Left ventricle myocardium superior (tissue), 1 donor: ENCODE measurements around the gene RFXANK. TPM values are rescaled to one million over a fixed set of nuclear protein-coding genes. Genes with fewer than 3 reads are reported as not detected.
"Not testable (repeated sequence)": the region's sequence is repeated elsewhere in the genome, so short reads cannot be mapped to it uniquely, and the experiment has no call there.

Experiments
- ATAC-seq: fragments of 200-7000 bp; cut with Tn5 transposase; one replicate; pipeline ENCODE4 v1.9.1; 2020; ENCODE audit warnings: mild to moderate bottlenecking, moderate library complexity
- DNase-seq: peaks from one replicate; pipeline ENCODE4 v3.0.0-alpha.2; 2020
- intact Hi-C: fragments of 100-400 bp; cut with micrococcal nuclease; formaldehyde crosslinking; loops from one replicate; pipeline ENCODE4 v1.11.0; 2022
- total RNA-seq: library from RNA; stranded (reverse); fragmentation: NEBNext Ultra II Directional; extraction: Animal tissue kit (Norgen Biotek cat#: 25700); gene quantifications from one replicate; pipeline ENCODE4 v1.2.1, GENCODE V29; 2021
- donor health status: DM: no; HTN: yes; CAD: no; lungs with severe emphysema.

Gene RFXANK
- total RNA-seq, 1 donor from 2014 or later = 38.4 TPM

- ATAC-seq (peak; percentile 95), DNase-seq (peak; percentile 95)
- intact Hi-C loops = no loop called here
These were observed 11.2 kb downstream of the RFXANK start, which contains the start of gene NR2C2AP for GRCh38 chr19:19203012-19203856. Gene NR2C2AP (minus strand): TSS chr19:19203414. CDS start chr19:19203060, 354 bp downstream.

GRCh38 chr19:19204181-19204580 lies 12.1 kb downstream of the RFXANK start:
- intact Hi-C loops = no loop called here
- ATAC-seq (no peak), DNase-seq (no peak)

GRCh38 chr19:19205416-19206410 lies 13.7 kb downstream of the RFXANK start:
- ATAC-seq (no peak), DNase-seq (no peak)
- intact Hi-C loops = no loop called here

- intact Hi-C loops = no loop called here
- DNase-seq = no peak
- ATAC-seq = no peak
These were observed 14.9 kb downstream of the RFXANK start for GRCh38 chr19:19206938-19207337.

DNA sequence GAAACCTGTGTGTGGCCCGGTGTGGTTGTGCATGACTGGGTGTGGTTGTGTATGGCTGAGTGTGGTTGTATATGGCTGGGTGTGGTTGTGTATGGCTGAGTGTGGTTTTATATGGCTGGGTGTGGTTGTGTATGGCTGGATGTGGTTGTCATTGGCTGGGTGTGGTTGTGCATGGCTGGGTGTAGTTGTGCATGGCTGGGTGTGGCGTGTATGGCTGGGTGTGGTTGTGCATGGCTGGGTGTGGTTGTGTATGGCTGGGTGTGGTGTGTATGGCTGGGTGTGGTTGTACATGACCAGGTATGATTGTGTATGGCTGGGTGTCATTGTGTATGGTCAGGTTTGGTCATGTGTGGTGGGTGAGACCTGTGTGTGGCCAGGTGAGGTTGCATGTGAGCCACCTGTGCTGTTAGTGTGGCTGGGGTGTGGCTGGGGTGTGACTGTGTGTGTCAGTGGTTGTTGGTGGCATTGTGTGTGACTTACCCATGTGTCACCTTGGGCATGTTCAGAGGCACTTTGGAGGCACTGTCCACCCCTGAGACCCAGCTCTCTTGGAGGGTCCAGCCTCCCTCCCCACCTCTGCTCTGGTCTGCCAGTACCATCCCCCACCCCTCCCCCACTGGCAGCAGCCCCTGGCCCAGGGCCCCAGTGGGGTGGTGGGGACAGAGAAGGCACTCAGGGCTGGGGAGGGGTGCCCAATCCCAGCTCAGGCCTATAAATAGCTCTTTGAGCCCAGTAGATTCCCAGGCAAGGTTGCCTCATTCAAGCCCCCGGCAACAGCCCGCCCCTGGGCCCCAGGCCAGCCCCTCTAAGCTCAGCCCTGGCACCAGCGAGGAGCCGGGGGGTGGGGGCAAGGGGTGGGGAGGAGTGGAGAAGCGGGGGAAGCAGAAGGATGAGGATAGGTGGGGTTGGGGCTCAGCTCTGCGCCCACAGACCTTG lies 15.8 kb downstream of the RFXANK start:
- intact Hi-C loops = no loop called here
- DNase-seq (no peak), ATAC-seq (no peak)

DNA sequence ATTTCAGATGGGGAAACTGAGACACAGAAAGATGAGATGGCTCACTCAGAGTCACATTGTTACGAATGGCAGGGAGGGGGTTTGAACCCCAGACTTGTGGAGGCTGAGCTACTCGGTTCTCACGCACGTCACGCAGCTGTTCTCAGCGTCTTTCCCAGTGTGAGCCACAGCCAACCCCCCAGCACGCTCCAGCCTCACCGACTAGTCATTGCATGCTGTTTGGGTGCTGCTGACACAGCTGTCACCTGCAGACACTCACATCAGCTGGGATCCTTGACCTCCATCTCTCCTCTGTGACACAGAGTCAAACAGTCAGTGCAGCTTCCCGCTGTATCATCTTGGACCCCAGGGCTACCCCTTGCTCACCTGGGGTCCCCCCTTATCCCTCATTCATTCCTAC lies 17.3 kb downstream of the RFXANK start:
- DNase-seq (no peak), ATAC-seq (no peak)
- intact Hi-C loops = no loop called here

- no peak for DNase-seq
- intact Hi-C loops = no loop called here
- ATAC-seq = no peak
These were observed 19.7 kb downstream of the RFXANK start, which contains the start of gene NCAN for GRCh38 chr19:19211499-19212420. Gene NCAN (plus strand): TSS chr19:19211958. CDS start chr19:19216954, 4,996 bp downstream.

DNA sequence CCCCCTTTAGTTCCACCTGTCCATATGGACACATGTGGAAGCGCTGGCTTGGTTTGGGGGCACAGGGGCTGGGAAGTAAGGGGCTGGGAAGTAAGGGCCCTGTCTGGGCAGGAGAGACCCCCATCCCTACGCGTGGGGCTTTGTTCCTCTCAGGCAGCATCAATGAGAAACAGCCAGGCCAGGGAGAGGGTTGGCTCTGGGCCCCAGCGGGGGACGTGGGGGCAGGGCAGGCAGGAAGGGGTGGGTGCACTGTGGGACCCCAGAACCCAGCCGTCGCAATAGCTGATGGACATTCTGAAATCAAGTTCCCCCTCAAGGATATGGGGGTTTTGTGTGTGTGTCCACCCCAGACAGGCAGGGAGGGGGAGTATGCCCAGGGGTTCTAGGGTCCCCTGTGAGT lies 20.9 kb downstream of the RFXANK start:
- intact Hi-C loops = no loop called here
- no peak for ATAC-seq
- no peak for DNase-seq

DNA sequence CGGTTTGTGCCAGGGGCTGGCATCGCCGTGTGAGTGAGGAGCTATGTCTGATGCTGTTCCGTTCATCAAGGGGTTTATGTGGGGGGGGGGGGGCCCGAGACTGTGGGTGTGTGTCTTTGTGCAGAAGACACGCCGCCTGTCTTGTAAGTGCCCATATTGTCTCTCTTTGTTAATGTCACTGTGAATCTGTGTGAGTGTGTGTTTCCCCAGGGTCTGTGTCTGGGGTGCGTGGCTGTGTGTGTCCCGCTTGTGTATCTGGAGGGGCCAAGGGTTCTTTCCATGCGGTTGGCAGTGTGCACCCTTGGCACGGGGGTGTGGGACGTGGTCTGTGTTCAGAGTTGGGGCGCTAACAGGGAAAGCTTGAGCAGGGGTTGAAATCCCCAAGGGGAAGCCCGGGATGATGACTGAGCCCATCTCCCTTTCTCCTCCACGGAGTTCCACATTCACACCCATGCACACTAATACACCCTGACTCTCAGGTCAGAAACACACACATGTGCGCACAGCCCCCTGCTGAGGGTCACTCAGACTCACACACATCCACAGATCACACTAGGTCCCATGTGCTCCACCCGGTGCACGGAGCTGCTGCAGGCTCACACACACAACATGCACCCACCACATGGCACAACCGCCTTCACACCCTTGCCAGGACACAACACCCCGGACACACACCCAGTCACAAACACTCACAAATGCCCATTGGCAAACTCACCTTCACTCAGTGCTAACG lies 21.5 kb downstream of the RFXANK start:
- no peak for DNase-seq
- no peak for ATAC-seq
- intact Hi-C loops = no loop called here

DNA sequence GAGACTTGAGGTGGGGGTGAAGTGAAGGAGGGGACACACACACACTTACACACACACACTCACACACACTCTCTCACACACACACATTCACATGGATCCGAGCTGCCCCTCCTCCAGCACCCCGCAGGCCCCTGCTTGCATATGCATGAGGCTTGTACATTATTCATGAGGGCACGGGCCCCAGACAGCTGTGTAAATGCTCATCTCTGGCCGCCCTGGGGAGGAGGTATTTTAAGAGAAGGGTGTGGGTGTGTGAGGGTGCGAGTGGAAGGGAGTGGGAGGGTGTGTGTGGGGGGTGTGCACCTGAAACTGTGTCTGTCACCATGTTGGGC lies 22.1 kb downstream of the RFXANK start:
- no peak for ATAC-seq
- no peak for DNase-seq
- intact Hi-C loops = no loop called here

- intact Hi-C loops = no loop called here
- DNase-seq (peak; percentile 58), ATAC-seq (peak; percentile 71)
These were observed 22.8 kb downstream of the RFXANK start for GRCh38 chr19:19214892-19215291.

DNA sequence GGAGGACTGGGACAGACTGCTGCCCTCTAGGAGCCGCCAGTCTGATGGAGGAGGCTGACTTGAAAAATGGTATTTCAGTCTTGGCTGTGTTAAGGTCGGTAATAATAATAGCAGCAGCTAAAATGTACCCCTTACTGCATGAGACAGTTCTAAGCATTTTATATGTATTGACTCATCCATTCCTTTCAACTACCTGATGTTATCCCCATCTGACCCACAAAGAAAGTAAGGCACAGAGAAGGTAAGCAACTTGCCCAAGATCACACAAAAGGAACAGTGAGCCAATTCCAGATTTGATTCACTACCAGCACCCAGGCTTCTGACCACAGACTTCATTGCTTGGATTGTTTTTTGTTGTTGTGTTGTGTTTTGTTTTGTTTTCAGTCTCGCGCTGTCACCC lies 23.7 kb downstream of the RFXANK start:
- intact Hi-C loops = no loop called here
- no peak for ATAC-seq
- DNase-seq = no peak

GRCh38 chr19:19217099-19217498 lies 25.0 kb downstream of the RFXANK start:
- intact Hi-C loops = no loop called here
- DNase-seq = no peak
- ATAC-seq = no peak

- DNase-seq = no peak
- no peak for ATAC-seq
- intact Hi-C loops = no loop called here
These were observed 26.9 kb downstream of the RFXANK start for GRCh38 chr19:19218911-19219310.

DNA sequence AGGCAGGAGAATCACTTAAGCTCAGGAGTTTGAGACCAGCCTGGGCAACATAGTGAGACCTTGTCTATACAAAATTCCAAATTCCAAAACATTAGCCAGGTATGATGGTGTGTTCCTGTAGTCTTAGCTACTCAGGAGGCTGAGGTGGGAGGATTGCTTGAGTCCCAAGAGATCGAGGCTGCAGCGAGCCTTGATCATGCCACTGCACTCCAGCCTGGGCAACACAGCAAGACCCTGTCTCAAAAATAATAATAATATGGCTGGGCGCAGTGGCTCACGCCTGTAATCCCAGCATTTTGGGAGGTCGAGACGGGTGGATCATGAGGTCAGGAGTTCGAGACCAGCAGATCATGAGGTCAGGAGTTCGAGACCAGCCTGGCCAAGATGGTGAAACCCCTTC lies 28.9 kb downstream of the RFXANK start:
- DNase-seq, intact Hi-C loops, ATAC-seq: not testable (repeated sequence)

- ATAC-seq (no peak), DNase-seq (no peak)
- intact Hi-C loops = no loop called here
These were observed 31.0 kb downstream of the RFXANK start for GRCh38 chr19:19223060-19223459.

DNA sequence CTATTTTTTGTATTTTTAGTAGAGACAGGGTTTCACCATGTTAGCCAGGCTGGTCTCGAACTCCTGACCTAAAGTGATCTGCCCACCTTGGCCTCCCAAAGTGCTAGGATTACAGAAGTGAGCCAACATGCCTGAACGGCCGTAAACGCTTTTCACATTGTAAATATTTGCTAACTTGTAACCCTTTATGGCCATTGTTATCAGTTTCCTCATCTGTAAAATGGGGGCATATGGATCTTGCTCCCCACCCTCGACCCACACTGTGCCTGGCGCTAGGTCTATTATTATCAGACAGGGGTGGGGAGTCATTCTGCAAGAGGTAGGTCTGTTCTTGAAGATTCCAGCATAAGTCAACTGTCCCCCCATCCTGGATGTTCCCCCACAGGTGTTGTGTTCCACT lies 31.6 kb downstream of the RFXANK start:
- intact Hi-C loops = no loop called here
- no peak for DNase-seq
- no peak for ATAC-seq
